Hepatic stellate cell (primary cell): ENCODE measurements around the gene OR52I1.

Source experiments
- DNase-seq: peaks from one replicate; pipeline ENCODE4 v3.0.0; 2011; ENCODE audit warnings: low spot score

OR52I1 gene, protein sequence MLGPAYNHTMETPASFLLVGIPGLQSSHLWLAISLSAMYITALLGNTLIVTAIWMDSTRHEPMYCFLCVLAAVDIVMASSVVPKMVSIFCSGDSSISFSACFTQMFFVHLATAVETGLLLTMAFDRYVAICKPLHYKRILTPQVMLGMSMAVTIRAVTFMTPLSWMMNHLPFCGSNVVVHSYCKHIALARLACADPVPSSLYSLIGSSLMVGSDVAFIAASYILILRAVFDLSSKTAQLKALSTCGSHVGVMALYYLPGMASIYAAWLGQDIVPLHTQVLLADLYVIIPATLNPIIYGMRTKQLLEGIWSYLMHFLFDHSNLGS

DNA sequence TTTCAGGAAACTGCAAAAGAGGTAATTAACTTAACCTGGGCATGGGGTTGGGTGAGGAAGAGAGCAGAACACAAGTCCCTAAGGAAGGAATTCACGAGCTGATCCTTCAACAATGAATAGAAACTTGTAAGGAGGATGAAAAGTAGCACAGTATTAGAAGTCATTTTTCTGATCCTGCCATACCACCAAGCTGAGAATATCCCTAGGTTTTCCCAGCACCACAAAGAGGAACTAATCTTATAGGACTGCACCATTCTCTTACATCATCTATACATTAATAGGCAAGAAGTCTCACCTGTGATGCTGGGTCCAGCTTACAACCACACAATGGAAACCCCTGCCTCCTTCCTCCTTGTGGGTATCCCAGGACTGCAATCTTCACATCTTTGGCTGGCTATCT lies at the start of gene OR52I1:
Gene OR52I1 (plus strand): TSS at position 301 of the 400 bp plus-strand sequence. CDS start 0 bp downstream, at position 301.
- DNase-seq: no peak

DNA sequence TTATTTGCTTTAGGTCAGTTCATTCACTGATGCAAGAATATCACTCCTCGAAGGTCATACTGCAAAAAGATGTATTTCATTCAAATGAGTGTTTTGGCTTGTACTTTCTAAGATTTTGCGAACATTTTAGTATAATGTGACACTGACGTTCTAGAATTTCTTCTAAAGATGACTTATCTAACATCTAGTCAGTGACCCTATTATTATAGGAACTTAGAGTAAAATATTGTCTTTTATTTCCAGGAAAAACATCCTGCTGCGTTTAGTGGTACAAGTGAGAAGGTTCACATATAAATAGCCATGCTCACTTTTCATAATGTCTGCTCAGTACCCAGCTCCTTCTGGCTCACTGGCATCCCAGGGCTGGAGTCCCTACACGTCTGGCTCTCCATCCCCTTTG lies 48.9 kb upstream of the OR52I1 start, which contains the start of gene OR52M1:
Gene OR52M1 (plus strand): TSS at position 301 of the 400 bp plus-strand sequence. CDS start 0 bp downstream, at position 301.
- no peak for DNase-seq

DNA sequence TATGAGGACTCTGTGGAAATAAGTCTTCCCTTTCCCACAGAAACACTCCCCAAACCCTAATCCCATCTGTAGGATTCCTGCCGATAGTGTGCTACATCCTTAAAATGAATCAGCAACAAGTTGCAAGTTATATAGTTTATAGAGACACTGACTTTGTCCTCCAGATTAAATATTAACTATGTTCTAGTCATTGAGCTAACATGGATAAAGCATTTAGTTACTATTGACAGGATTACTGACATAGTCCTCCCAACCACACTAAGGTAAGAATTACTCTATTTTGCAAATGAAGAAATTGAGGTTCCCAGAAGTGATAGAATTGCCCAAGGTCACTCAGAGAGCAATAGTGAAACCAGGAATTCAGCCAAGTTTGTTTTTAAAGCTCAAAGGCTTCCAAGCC lies 47.0 kb upstream of the OR52I1 start:
- DNase-seq: no peak

DNA sequence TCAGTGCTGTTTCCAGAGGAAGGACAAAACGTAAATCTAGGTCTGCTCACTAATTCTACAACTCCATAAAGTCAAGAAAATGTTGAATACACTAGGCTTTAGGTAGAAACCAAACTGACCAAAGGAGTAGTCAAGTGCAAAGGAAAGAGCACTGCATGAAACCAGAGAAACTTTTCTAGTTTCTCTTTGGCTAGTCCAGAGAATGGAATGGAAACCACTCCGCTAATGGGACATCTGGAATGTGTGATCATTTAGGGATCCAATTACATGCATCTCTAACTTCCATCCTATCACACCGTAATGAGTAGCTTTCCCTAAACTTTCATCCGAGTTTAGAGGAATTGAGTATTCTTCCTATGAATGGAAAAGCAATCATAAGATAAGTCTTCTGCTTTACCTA lies 46.4 kb upstream of the OR52I1 start:
- no peak for DNase-seq

DNA sequence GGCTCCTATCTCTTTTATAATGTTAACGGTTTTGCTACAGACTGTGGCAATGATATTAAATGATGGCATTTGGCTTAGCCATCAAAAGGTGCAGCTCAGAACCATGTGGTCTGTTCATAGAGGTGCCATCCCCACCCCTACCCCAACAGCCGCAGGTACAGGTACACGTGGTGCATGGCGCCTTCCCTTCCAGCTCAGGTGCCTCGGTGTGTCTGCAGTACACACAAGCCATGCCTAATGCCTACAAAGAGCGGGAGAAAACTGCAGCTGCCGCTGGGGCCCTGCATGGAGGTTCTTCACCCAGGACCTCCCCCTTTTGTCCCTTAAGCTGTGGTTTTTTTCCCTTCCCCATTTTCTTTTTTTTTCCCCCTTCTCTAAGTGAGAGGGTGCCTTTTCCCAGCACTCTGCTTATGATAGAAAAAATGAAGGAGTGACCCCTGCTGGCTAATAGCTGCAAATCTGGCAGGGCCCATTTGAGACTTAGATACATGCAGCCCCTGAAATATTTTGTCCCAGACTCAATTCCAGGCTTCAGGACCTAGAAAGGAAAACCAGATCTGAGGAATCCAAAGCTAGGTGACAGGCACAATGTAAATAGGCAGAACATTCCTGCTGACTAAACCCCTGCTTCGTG lies 42.4 kb upstream of the OR52I1 start:
- peak; percentile 8 for DNase-seq

DNA sequence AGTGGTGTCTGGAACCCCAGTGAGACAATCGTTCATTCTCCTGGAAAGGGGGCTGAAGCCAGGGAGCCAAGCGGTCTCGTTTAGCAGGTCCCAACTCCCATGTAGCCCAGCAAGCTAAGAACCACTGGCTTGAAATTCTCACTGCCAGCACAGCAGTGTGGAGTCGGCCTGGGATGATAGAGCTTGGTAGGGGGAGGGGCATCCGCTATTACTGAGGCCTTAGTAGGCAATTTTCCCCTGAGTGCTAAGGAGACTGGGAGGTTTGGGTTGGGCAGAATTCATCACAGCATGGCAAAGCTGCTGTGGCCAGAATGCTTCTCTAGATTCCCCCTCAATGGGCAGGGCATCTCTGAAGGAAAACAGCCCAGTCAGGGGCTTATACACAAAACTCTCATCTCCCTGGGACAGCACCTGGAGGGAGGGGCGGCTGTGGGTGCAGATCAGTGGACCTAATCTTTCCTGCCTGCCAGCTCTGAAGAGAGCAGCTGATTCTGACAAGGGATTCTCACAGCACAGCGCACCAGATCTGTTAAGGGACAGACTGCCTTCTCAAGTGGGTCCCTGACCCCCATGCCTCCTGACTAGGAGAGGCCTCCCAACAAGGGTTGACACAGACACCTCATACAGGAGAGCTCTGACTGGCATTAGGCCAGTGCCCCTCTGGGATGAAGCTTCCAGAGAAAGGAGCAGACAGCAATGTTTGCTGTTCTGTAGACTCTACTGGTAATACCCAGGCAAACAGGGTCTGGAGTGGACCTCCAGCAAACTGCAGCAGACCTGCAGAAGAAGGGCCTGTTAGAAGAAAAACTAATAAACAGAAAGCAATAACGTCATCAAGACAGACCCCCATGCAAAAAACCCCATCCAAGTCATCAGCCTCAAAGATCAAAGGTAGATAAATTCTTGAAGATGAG lies 34.1 kb upstream of the OR52I1 start:
- DNase-seq: no peak

DNA sequence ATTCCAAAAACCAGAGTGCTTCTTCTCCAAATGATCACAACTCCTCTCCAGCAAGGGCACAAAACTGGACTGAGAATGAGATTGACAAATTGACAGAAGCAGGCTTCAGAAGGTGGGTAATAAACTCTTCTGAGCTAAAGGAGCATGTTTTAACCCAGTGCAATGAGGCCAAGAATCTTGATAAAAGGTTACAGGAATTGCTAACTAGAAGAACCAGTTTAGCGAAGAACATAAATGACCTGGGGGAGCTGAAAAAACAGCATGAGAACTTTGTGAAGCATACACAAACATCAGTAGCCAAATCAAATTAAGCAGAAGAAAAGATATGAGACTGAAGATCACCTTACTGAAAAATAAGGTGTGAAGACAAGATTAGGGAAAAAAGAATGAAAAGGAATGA lies 33.4 kb upstream of the OR52I1 start:
- no peak for DNase-seq

DNA sequence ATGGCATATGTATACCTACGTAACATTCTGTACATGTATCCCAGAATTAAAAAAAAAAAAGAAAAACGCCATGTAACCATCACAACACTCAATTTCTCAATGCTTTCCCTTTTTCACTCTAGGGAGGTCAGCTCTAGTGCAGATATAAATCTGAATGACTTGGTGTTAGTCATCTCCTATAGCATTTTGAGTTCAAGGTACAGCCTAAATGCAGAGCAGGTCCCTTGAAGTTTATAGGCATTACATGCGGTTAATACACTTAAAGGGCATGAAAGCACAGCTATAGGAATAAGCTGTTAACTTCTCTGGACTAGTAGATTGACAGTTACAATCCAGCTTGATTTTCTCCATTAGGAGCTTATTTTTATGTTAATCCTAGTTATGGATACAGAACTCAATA lies 28.5 kb upstream of the OR52I1 start:
- DNase-seq: no peak

DNA sequence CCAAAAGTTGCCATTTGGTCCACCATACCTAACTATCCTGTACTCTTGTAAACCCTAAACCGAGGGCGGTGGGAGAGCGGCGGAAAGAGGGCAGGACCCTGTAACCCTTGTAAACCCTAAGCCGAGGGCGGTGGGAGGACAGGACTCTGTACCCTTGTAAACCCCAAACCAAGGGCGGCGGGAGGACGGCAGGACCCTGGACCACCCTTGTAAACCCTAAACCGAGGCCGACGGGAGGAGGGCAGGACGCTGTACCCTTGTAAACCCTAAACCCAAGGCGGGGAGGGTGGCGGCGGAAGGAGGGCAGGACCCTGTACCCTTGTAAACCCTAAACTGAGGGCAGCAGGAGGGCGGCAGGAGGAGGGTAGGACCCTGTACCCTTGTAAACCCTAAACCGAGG lies 24.8 kb upstream of the OR52I1 start:
- no peak for DNase-seq

DNA sequence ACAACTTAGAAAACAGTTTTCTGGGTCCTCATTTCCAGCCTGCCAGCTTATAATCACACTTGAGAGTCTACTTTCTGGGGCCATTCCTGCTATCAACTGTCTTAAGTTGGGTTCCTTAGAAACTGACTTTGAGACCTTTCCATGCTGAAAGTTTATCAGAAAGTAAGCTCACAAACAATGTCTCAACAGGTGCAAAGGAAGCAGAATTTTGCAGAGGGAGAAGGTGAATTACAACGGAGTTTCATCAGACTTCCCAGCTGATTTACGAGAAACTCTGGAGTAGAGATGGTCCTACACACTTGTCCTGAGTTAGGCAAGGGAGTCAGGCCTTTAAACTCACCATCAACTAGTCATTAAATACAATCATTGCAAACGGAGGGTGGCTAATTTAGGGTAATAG lies 17.0 kb upstream of the OR52I1 start:
- DNase-seq: no peak

DNA sequence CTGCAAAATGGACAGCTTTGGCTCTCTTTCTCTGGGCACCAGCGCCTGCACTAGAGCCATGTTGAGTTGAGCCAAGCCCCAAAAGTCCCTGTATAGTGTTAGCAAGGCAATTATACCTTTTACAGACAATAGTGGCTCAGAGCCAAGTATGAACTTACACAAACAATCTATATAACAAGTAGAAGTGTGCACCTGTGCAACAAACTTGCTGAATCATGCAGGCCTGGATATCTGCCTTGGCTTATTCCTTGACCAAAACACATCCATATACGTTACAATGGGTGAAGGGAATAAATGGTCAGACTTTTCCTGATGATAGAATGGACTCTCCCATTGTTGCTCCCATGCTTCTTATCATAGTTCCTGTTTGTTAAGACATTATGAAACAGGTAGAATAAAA lies 16.1 kb upstream of the OR52I1 start:
- no peak for DNase-seq

DNA sequence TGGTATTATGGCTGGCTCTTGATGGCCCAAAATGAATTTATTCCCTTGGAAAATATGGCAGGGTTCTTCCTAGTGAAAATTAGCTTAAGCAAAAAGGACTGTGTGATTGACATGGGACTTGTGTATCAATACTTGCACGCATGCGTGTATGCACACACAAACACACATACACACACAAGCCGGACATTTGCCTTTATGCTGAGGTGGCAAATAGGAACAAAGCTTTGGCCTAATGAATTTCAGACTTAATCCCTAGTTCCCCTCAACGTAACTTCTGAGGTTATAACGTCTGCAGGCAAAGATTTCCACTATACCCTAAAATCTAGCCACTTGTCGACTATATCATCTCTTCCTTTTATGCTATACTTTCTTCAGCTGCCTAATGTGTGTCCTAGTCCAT lies 15.2 kb upstream of the OR52I1 start:
- DNase-seq: no peak

DNA sequence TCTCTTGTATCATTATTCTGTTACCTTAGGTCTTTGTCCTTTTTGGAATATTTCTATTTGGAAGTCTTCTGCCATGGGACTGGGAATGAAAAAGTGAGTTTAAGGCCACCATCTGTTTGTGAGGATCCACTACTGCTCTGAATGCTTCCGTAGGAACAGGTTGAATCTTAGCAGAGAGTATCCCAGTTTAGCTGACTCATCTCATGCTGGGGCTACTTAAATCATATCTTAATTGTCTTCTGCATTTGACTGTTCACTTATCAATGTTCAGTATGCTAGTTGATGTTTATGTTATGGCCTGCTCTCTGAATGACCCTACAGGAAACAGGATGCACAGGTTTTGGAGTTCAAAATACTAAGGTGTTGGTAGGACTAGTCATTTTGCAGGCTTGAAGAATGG lies 13.7 kb upstream of the OR52I1 start:
- no peak for DNase-seq

DNA sequence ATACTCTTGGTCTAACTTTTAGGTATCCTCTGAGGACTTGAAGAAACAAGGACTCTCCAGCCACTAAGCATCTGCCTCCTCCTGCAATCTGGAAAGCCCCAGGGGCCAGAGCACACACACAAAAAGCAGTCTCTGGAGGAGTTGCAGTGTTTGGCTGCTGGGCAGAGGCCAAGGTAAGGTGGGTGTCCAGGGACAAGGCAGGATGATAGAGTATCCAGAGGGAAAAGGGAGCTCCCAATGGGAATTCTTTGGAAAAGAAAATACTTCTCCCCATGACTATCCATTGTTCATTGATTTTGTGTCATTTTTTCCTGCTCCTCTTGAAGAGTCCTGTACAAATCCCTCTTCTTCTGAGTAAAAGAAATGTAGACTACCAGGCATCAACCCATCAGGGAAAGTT lies 12.4 kb upstream of the OR52I1 start, which contains the start of gene OR52I2:
Gene OR52I2 (plus strand): TSS at position 301 of the 400 bp plus-strand sequence.
- DNase-seq: no peak

DNA sequence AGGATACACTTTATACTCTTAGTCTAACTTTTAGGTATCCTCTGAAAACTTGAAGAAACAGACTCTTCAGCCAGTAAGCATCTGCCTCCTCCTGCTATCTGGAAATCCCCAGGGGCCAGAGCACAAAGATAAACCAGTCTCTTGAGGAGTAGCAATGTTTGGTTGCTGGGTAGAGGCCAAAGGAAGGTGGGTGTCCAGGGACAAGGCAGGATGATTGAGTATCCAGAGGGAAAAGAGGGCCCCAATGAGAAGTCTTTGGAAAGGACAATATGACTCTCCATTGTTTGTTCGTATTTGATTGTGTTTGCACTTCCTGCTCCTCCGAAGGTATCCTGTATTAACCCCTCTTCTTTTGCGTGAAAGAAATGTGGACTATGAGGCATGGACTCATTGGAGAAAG lies 4.8 kb upstream of the OR52I1 start:
- no peak for DNase-seq

DNA sequence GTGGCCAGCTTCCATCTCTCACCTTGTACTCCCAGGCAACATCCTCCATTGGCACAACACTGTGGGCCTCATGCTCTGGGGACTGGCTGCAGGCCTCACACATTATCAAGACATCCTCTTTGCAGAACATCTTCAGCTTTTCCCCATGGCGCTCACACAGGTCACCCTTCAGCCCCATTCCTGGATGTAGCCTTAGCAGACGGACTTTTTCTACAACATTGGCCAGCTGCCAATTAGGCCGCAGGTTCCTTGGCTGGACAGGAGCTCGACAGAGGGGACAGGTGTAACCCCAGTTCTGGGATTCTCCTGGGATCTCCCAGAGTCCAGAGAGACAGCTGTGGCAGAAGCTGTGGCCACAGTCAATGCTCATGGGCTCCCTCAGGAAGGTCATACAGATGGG lies 11.2 kb downstream of the OR52I1 start:
- DNase-seq: no peak

DNA sequence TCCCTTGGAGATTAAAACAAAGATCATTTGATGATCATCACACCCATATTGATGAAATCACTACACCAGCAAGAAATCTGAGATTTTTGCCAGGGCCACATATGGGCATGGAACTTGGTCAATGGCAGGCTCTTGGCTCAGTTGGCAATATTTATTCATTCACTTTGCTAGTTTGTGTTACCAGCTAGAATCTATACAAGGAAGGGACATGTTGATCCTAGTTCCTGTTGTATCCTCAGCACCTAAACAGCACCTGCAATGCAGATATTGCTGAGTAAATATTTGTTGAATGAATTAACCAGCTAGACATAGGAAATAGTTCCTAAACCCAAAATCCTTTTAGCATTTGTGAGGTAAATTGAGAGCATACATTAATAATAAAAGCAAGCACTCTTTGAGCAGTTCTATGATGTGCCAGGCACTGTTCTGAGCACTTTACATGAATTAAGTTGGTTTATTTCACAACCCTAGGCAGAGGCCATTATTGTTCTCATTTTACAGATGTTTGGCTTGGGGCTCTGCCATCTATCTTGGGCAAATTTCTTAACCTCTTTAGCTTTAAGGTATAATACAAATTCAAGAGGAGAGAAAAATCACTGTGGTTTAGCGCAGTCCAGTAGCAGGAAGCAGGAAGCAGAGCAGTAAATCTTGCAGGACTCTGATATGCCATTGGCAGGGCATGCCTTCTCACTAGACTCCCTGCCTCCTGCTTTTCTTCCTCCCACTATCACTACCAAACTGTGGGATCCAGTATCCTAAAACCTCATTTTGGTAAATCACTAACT lies 12.6 kb downstream of the OR52I1 start:
- DNase-seq: no peak

DNA sequence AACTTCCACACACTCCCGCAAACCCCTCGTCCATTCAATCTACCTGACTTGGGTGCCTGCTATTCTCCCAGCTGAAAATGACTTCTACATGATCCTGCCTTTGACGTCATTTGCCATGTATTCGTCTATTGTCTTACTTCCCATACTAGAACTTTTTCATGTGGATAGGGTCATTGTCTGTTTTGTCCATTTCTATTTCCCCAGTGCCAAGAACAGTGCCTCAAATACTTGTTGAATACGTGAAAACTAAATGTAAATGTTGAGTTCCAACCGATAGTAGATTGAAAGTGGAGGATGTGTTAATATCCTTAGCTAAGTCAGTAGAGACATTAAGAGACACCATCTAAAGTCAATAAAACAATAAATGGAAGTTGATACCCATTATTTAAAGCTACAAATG lies 13.3 kb downstream of the OR52I1 start:
- no peak for DNase-seq

DNA sequence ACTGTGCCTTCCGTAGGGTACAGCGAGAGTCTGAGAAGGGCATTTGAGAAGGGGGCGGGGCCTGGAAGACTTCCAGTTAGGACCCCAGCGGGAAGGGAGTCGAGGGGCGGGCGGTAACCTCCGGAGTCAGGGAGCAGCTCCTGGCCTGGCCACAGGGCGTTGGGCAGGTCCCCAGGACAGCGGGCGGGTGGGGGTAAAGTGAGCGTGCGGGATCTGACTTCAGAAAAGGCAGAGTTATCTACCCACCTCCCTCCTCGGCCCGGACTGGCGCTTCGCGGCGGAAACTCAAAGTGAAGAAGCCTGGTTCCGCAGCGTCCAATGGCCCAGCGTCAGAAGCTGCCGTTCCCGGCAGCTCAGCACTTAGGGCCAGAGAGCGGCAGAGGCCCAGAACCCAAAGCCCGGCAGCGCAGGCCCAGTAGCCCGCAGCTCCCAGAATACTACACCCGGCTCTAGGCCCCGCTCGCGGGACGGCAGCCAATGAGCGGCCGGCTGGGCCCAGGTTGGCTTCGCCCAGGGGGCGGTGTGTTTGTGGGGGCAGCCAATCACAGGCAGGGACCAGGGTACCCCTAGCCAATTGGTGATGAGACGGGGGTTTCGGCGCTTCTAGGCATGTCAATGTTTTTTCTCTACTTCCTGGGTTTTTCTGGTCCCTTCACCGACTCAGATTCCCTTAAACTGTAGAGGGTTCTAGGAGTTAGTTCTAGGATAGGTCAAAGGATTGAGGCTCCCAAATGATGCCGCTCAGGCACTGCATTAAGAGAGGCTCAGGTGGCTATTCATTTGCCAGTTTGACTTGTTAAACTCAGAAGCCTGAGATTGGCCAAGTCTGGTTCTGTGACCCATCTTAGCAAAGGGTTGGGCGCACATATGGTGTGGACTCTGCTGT lies 14.2 kb downstream of the OR52I1 start, which contains the start of gene TRIM68:
Gene TRIM68 (minus strand): TSS at position 451 of the 886 bp plus-strand sequence. CDS start 2,727 bp downstream, outside the sequence.
- DNase-seq: peak; percentile 98

DNA sequence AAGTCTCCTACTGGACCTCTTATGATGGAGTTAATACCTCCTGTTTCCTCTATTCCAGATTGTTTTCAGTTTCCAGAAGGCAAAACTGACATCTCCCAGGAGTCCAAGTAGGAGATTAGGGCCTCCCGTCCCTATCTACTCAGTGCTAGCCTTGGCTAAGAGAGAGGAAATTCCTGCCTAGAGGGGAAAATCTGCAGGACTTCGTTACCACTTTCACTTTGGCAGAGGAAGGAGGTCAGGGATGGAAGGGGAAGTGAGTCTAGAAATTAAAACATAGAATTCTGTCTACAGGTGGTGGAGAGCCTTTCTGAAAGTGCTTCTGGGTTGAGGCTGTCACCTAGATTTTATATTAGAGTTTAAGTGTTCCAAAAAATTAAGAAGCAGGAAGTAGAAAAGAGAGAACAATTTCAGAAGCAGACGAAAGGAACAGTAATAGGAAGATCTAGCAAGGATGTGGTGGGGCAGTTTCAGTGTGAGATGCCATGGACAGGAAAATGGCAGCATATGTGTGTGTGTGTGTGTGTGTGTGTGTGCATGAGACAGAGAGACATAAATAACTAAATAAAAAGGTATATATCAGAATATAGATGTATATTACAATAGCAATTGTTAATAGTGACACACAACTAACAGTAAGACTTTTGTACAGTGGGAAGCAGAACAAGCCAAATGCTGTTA lies 16.6 kb downstream of the OR52I1 start:
- DNase-seq: peak; percentile 16
